Dendritic cell treated with granulocyte-macrophage colony-stimulating factor and Interleukin-4, amounts not matched to agents 40 ng/mL and 50 ng/mL, for 4 days (primary cell): Measurements from ENCODE around the gene TCN2.
"Not testable (repeated sequence)": the region's sequence is repeated elsewhere in the genome, so short reads cannot be mapped to it uniquely, and the experiment has no call there.

Source experiments
- H3K27ac Mint-ChIP-seq: one replicate; pipeline ENCODE4 v1.8.0; 2022; ENCODE audit warnings: mild to moderate bottlenecking, mixed read lengths
- H3K27me3 Mint-ChIP-seq: one replicate; pipeline ENCODE4 v1.8.0; 2022; ENCODE audit warnings: mild to moderate bottlenecking, mixed read lengths
- H3K36me3 Mint-ChIP-seq: one replicate; pipeline ENCODE4 v1.8.0; 2022; ENCODE audit warnings: low read depth, mixed read lengths
- H3K4me1 Mint-ChIP-seq: one replicate; pipeline ENCODE4 v1.8.0; 2022; ENCODE audit warnings: low read depth, mixed read lengths
- H3K4me3 Mint-ChIP-seq: one replicate; pipeline ENCODE4 v1.8.0; 2022; ENCODE audit warnings: mild to moderate bottlenecking, moderate library complexity, mixed read lengths
- H3K9me3 Mint-ChIP-seq: one replicate; pipeline ENCODE4 v1.8.0; 2022; ENCODE audit warnings: mixed read lengths
- intact Hi-C: fragments of 100-400 bp; cut with micrococcal nuclease; formaldehyde crosslinking; loops from one replicate; pipeline ENCODE4 v1.15.0; 2022

The TCN2 gene

GRCh38 chr22:30591588-30592359, 15.2 kb upstream of the TCN2 start, which contains the start of gene PES1:
Gene PES1, minus strand, starts transcription at chr22:30591910. Its CDS starts 77 bp downstream, at chr22:30591833.
- intact Hi-C loops, result loop anchor here (1.0 kb wide), 1 partner anchor 76 kb away; the partner anchor contains the start of gene DUSP18
- peaks cover 32% of the 10 kb centered on the region for H3K36me3 Mint-ChIP-seq
- H3K9me3 Mint-ChIP-seq, result no peaks in the 10 kb centered on the region
- peaks cover 6% of the 10 kb centered on the region for H3K27me3 Mint-ChIP-seq
- H3K27ac Mint-ChIP-seq, result no peak within 1 kb of the TSS
- H3K4me3 Mint-ChIP-seq, result no peak within 1 kb of the TSS
- H3K4me1 Mint-ChIP-seq, result no peaks in the 10 kb centered on the region

- H3K9me3 Mint-ChIP-seq, H3K4me3 Mint-ChIP-seq: not testable (repeated sequence)
Observed at GRCh38 chr22:30592360-30592713, 14.6 kb upstream of the TCN2 start.

GRCh38 chr22:30596199-30596598, 10.8 kb upstream of the TCN2 start:
- Mint-ChIP-seq H3K27me3 (peaks cover 6% of the 10 kb centered on the region), H3K9me3 (no peaks in the 10 kb centered on the region), H3K4me1 (peaks cover 7% of the 10 kb centered on the region), H3K27ac (no peak overlapping the region), H3K36me3 (no peaks in the 10 kb centered on the region), H3K4me3 (no peak overlapping the region)
- intact Hi-C loops, result no loop called here

More at GRCh38 chr22:30592360-30592713, 14.6 kb upstream of the TCN2 start:
- not testable (repeated sequence) for H3K27me3 Mint-ChIP-seq, H3K4me1 Mint-ChIP-seq, H3K27ac Mint-ChIP-seq
- H3K36me3 Mint-ChIP-seq, result peaks cover 26% of the 10 kb centered on the region
- intact Hi-C loops, result loop anchor here (1.0 kb wide), 1 partner anchor 75 kb away; the partner anchor contains the start of gene DUSP18

GRCh38 chr22:30596886-30597285, 10.1 kb upstream of the TCN2 start:
- Mint-ChIP-seq H3K4me3 (no peak overlapping the region), H3K27me3 (peaks cover 6% of the 10 kb centered on the region), H3K4me1 (peaks cover 8% of the 10 kb centered on the region), H3K27ac (no peak overlapping the region), H3K9me3 (no peaks in the 10 kb centered on the region), H3K36me3 (no peaks in the 10 kb centered on the region)
- intact Hi-C loops, result no loop called here

GRCh38 chr22:30598986-30599385, 8.0 kb upstream of the TCN2 start:
- H3K27me3 Mint-ChIP-seq, result no peaks in the 10 kb centered on the region
- H3K4me3 Mint-ChIP-seq, result no peak overlapping the region
- no peaks in the 10 kb centered on the region for H3K9me3 Mint-ChIP-seq
- no peak overlapping the region for H3K27ac Mint-ChIP-seq
- peaks cover 8% of the 10 kb centered on the region for H3K4me1 Mint-ChIP-seq
- intact Hi-C loops, result no loop called here
- H3K36me3 Mint-ChIP-seq, result peaks cover 4% of the 10 kb centered on the region

GRCh38 chr22:30600921-30601320, 6.1 kb upstream of the TCN2 start:
- no peak overlapping the region for H3K4me3 Mint-ChIP-seq
- intact Hi-C loops, result no loop called here
- H3K36me3 Mint-ChIP-seq, result peaks cover 5% of the 10 kb centered on the region
- peaks cover 18% of the 10 kb centered on the region for H3K4me1 Mint-ChIP-seq
- H3K9me3 Mint-ChIP-seq, result no peaks in the 10 kb centered on the region
- no peaks in the 10 kb centered on the region for H3K27me3 Mint-ChIP-seq
- no peak overlapping the region for H3K27ac Mint-ChIP-seq

- Mint-ChIP-seq H3K36me3 (peaks cover 5% of the 10 kb centered on the region), H3K27me3 (no peaks in the 10 kb centered on the region), H3K4me1 (peaks cover 23% of the 10 kb centered on the region), H3K4me3 (no peak overlapping the region), H3K9me3 (no peaks in the 10 kb centered on the region), H3K27ac (no peak overlapping the region)
- intact Hi-C loops, result no loop called here
Observed at GRCh38 chr22:30601464-30601863, 5.5 kb upstream of the TCN2 start.

- Mint-ChIP-seq H3K27ac (no peak overlapping the region), H3K36me3 (peaks cover 10% of the 10 kb centered on the region), H3K4me3 (no peak overlapping the region), H3K27me3 (no peaks in the 10 kb centered on the region), H3K4me1 (peaks cover 29% of the 10 kb centered on the region), H3K9me3 (no peaks in the 10 kb centered on the region)
- intact Hi-C loops, result no loop called here
Observed at GRCh38 chr22:30602049-30602448, 4.9 kb upstream of the TCN2 start.

- H3K36me3 Mint-ChIP-seq, result peaks cover 14% of the 10 kb centered on the region
- H3K9me3 Mint-ChIP-seq, result no peaks in the 10 kb centered on the region
- intact Hi-C loops, result no loop called here
- H3K27me3 Mint-ChIP-seq, result no peaks in the 10 kb centered on the region
- H3K27ac Mint-ChIP-seq, result no peak overlapping the region
- H3K4me1 Mint-ChIP-seq, result peaks cover 46% of the 10 kb centered on the region
- no peak overlapping the region for H3K4me3 Mint-ChIP-seq
Observed at GRCh38 chr22:30603801-30604200, 3.2 kb upstream of the TCN2 start.

- Mint-ChIP-seq H3K27ac (no peak overlapping the region), H3K4me1 (peaks cover 56% of the 10 kb centered on the region)
Observed at GRCh38 chr22:30604723-30605122, 2.3 kb upstream of the TCN2 start.

GRCh38 chr22:30605449-30606110, 1.4 kb upstream of the TCN2 start:
- H3K4me1 Mint-ChIP-seq, result peaks cover 64% of the 10 kb centered on the region
- no peaks in the 10 kb centered on the region for H3K9me3 Mint-ChIP-seq
- intact Hi-C loops, result no loop called here
- H3K27ac Mint-ChIP-seq, result peak overlapping the region; percentile 86
- peaks cover 14% of the 10 kb centered on the region for H3K36me3 Mint-ChIP-seq
- H3K4me3 Mint-ChIP-seq, result no peak overlapping the region
- no peaks in the 10 kb centered on the region for H3K27me3 Mint-ChIP-seq

More at GRCh38 chr22:30604723-30605122, 2.3 kb upstream of the TCN2 start:
- H3K27me3 Mint-ChIP-seq, result no peaks in the 10 kb centered on the region
- intact Hi-C loops, result no loop called here
- H3K36me3 Mint-ChIP-seq, result peaks cover 14% of the 10 kb centered on the region
- no peaks in the 10 kb centered on the region for H3K9me3 Mint-ChIP-seq
- H3K4me3 Mint-ChIP-seq, result no peak overlapping the region

GRCh38 chr22:30607300-30607930, 441 bp downstream of the TCN2 start:
- peaks cover 66% of the 10 kb centered on the region for H3K4me1 Mint-ChIP-seq
- intact Hi-C loops, result no loop called here
- H3K4me3 Mint-ChIP-seq, result peak overlapping the region; percentile 84
- H3K36me3 Mint-ChIP-seq, result peaks cover 29% of the 10 kb centered on the region
- H3K27me3 Mint-ChIP-seq, result no peaks in the 10 kb centered on the region
- H3K27ac Mint-ChIP-seq, result peak overlapping the region; percentile 86
- H3K9me3 Mint-ChIP-seq, result no peaks in the 10 kb centered on the region

GRCh38 chr22:30607939-30608338, 965 bp downstream of the TCN2 start:
- Mint-ChIP-seq H3K4me1 (peaks cover 66% of the 10 kb centered on the region), H3K4me3 (peak overlapping the region; percentile 84), H3K36me3 (peaks cover 34% of the 10 kb centered on the region), H3K27ac (peak overlapping the region; percentile 86), H3K27me3 (no peaks in the 10 kb centered on the region), H3K9me3 (no peaks in the 10 kb centered on the region)
- intact Hi-C loops, result no loop called here
